ENCODE data around the gene CASD1. TPM values are rescaled to one million over a fixed set of nuclear protein-coding genes. Genes with fewer than 3 reads are reported as not detected.

CASD1 gene
- total and polyA plus RNA-seq, 8 donors = 7.2 to 19.4 (median 10.6) TPM

GRCh38 chr7:94511718-94512117 is 2.1 kb downstream of the CASD1 start:
- no peak for DNase-seq
- no peak for TF ChIP-seq CTCF (IDR thresholded peaks at IDR 0.05)
- peak in 1 of 4 donors; percentile 10 for ATAC-seq
- Histone ChIP-seq H3K4me1 (peaks cover 0 to 32% (median 30%) of the 10 kb centered on the region in 3 donors), H3K4me3 (peak overlapping the region in 2 of 4 donors; percentile 67 to 87), H3K9me3 (no peaks in the 10 kb centered on the region), H3K27me3 (no peaks in the 10 kb centered on the region), H3K27ac (peak overlapping the region in 2 of 4 donors; percentile 98 to 99), H3K36me3 (no peaks in the 10 kb centered on the region)
- no peak for FAIRE-seq
- intact Hi-C loops (cut with DNase I) = no loop called here

GRCh38 chr7:94512735-94513564 is 3.3 kb downstream of the CASD1 start:
- Histone ChIP-seq H3K4me1 (peaks cover 0 to 32% (median 30%) of the 10 kb centered on the region in 3 donors), H3K27me3 (no peaks in the 10 kb centered on the region), H3K36me3 (no peaks in the 10 kb centered on the region), H3K4me3 (no peak overlapping the region), H3K9me3 (no peaks in the 10 kb centered on the region), H3K27ac (peak overlapping the region in 1 of 4 donors; percentile 4)
- no peak for FAIRE-seq
- no peak for TF ChIP-seq CTCF (IDR thresholded peaks at IDR 0.05)
- no peak for ATAC-seq
- intact Hi-C loops (cut with DNase I) = no loop called here
- 91 to 95% methylated on average over 11 of the region's 11 CpGs for WGBS, 2 donors
- DNase-seq = no peak

- H3K36me3 ChIP-seq = no peaks in the 10 kb centered on the region
- intact Hi-C loops (cut with DNase I) = no loop called here
- no peak for TF ChIP-seq CTCF (IDR thresholded peaks at IDR 0.05)
- H3K27ac ChIP-seq = no peak overlapping the region
- H3K4me3 ChIP-seq = no peak overlapping the region
- DNase-seq (no peak), ATAC-seq (no peak), FAIRE-seq (no peak)
- H3K9me3 ChIP-seq = no peaks in the 10 kb centered on the region
- H3K27me3 ChIP-seq = no peaks in the 10 kb centered on the region
- peaks cover 0 to 32% (median 30%) of the 10 kb centered on the region in 3 donors for H3K4me1 ChIP-seq
Observed at GRCh38 chr7:94513565-94513860, 3.9 kb downstream of the CASD1 start.

GRCh38 chr7:94514140-94514889 is 4.7 kb downstream of the CASD1 start:
- no peak for TF ChIP-seq CTCF (IDR thresholded peaks at IDR 0.05)
- intact Hi-C loops (cut with DNase I) = no loop called here
- H3K27me3 ChIP-seq = no peaks in the 10 kb centered on the region
- peaks cover 0 to 32% (median 30%) of the 10 kb centered on the region in 3 donors for H3K4me1 ChIP-seq
- no peak for FAIRE-seq
- ATAC-seq = no peak
- H3K36me3 ChIP-seq = no peaks in the 10 kb centered on the region
- WGBS, 2 donors = 54 to 67% methylated on average over 4 of the region's 4 CpGs
- H3K4me3 ChIP-seq = no peak overlapping the region
- DNase-seq = no peak
- no peaks in the 10 kb centered on the region for H3K9me3 ChIP-seq
- H3K27ac ChIP-seq = no peak overlapping the region

- intact Hi-C loops (cut with DNase I) = no loop called here
- no peaks in the 10 kb centered on the region for H3K27me3 ChIP-seq
- H3K9me3 ChIP-seq = no peaks in the 10 kb centered on the region
- TF ChIP-seq CTCF (IDR thresholded peaks at IDR 0.05) = no peak
- no peak overlapping the region for H3K4me3 ChIP-seq
- H3K4me1 ChIP-seq = peaks cover 0 to 32% (median 30%) of the 10 kb centered on the region in 3 donors
- ATAC-seq = no peak
- no peaks in the 10 kb centered on the region for H3K36me3 ChIP-seq
- DNase-seq = no peak
- FAIRE-seq = no peak
- no peak overlapping the region for H3K27ac ChIP-seq
Observed at GRCh38 chr7:94514917-94515316, 5.3 kb downstream of the CASD1 start.

All from pancreas (tissue), 10 donors.